ENCODE data around the gene ANGEL1. TPM values are rescaled to one million over a fixed set of nuclear protein-coding genes. Genes with fewer than 3 reads are reported as not detected.

Gene ANGEL1
- total and polyA plus RNA-seq, 2 of the 8 experiments (the other 6 are each of a cell fraction or from before 2014, with no cell fraction given), result 26.8 to 27.2 TPM

DNA sequence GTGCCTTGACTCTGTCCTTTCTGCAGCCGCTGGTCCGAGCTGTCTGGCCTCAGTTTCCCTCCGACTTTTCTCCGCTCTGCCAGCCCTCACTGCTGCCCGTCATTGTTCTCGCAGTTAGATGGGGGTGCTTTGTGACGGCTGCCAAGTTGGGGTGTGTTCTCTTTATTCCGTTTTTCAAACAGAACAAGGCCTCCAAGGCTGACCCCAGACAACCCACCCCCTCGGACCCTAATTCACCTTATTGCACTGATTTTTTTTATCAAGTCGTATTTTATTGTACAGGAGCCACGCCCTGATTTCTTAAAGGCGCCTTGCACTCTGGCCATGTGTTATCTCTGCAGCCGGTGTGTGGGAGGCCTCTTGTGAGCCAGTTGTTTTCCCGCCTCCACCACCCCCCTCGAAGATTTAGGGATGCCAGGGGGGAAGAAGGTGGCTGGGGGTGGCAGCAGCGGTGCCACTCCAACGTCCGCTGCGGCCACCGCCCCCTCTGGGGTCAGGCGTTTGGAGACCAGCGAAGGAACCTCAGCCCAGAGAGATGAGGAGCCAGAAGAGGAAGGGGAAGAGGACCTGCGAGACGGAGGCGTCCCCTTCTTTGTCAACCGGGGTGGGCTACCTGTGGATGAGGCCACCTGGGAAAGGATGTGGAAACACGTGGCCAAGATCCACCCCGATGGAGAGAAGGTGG lies 50.1 kb downstream of the ANGEL1 start (continued):
- no peak for TF ChIP-seq CHD7 (IDR thresholded peaks at IDR 0.05; ENCODE audit: insufficient replicate concordance, low read length)
- TF ChIP-seq TEAD4 (IDR thresholded peaks at IDR 0.05; ENCODE audit: low read depth, low read length), result no peak
- TF ChIP-seq CBX5 (IDR thresholded peaks at IDR 0.05; ENCODE audit: low read depth, low read length), result no peak
- peak; percentile 38; the same call in 1 of the 2 replicates for TF ChIP-seq SUZ12 (IDR thresholded peaks at IDR 0.05; ENCODE audit: low read length)
- TF ChIP-seq RNF2 (IDR thresholded peaks at IDR 0.05; ENCODE audit: borderline replicate concordance, low read depth, low read length, missing control alignments, poor library complexity, severe bottlenecking), result peak; percentile 28
- no peak for TF ChIP-seq GTF2F1 (IDR thresholded peaks at IDR 0.05; ENCODE audit: borderline replicate concordance, low read depth, low read length)
- no peak for TF ChIP-seq ZNF274 (IDR thresholded peaks at IDR 0.05; ENCODE audit: borderline replicate concordance, extremely low read depth, low read length)
- TF ChIP-seq TCF12 (IDR thresholded peaks at IDR 0.05; ENCODE audit: low read depth, low read length), result no peak
- TF ChIP-seq KDM1A (IDR thresholded peaks at IDR 0.05; ENCODE audit: borderline replicate concordance, low read length), result no peak
- peak; percentile 5 for TF ChIP-seq CTBP2 (IDR thresholded peaks at IDR 0.05; ENCODE audit: borderline replicate concordance, insufficient read depth, insufficient read length, low read length)

Data from H1 (cell line).